ENCODE data around the gene FAM13A. TPM values are rescaled to one million over a fixed set of nuclear protein-coding genes. Genes with fewer than 3 reads are reported as not detected.
A peak's percentile ranks its signal among the peaks of the same experiment; 100 is the strongest.

FAM13A gene
- total and polyA plus RNA-seq, 2 experiments from 2014 or later, result 19.3 to 44.2 TPM

DNA sequence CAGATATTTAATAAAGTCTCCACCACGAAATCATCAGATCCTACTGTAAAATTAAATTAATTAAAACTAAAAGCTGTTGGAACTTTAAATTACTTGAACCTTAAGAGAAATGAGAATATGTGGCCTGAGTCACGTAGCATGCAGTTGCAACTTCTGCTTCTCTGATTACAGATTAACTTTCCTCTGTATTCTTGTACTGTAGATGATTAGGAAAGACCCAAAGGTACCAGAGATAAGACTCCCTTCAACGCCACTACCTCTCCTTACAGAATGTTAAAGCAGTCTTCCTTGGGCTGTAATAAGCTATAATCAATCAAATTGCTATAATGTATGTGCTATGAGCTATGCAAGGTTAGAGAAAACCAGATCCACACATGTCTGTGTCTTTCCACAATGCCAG lies 47.9 kb downstream of the FAM13A start:
- Histone ChIP-seq H3K4me2 (peak overlapping the region; percentile 49), H3K27me3 (no peaks in the 10 kb centered on the region), H3K36me3 (replicated peaks; ENCODE audit: insufficient read depth, low read depth) (no peaks in the 10 kb centered on the region), H3K9me2 (replicated peaks; ENCODE audit: insufficient read depth) (no peaks in the 10 kb centered on the region), H3K4me3 (no peak overlapping the region), H2AFZ (no peak overlapping the region), H3K27ac (peak overlapping the region; percentile 56), H3K79me2 (peaks cover 5% of the 10 kb centered on the region), H4K20me1 (ENCODE audit: insufficient read depth, poor library complexity, severe bottlenecking) (no peaks in the 10 kb centered on the region), H3K9me3 (ENCODE audit: low read depth) (no peaks in the 10 kb centered on the region), H3K4me1 (ENCODE audit: insufficient read depth) (peaks cover 6% of the 10 kb centered on the region)
- TF ChIP-seq EZH2phosphoT487 (IDR thresholded peaks at IDR 0.05; ENCODE audit: low read depth, severe bottlenecking, unreplicated experiment), result no peak
- no peak for TF ChIP-seq CTCF (IDR thresholded peaks at IDR 0.05; ENCODE audit: poor library complexity)
- no peak for TF ChIP-seq EZH2 (IDR thresholded peaks at IDR 0.05; ENCODE audit: borderline replicate concordance)
- no peak for DNase-seq (ENCODE audit: low spot score)
- WGBS (ENCODE audit: low lambda C conversion rate, missing lambda C conversion rate), result 73% methylated on average over 3 of the region's 3 CpGs

GRCh38 chr4:89008166-89008565 lies 48.8 kb downstream of the FAM13A start:
- no peak for DNase-seq (ENCODE audit: low spot score)
- Histone ChIP-seq H3K27me3 (no peaks in the 10 kb centered on the region), H3K4me3 (no peak overlapping the region), H3K9me3 (ENCODE audit: low read depth) (no peaks in the 10 kb centered on the region), H3K4me2 (peak overlapping the region; percentile 49), H3K79me2 (peaks cover 5% of the 10 kb centered on the region), H4K20me1 (ENCODE audit: insufficient read depth, poor library complexity, severe bottlenecking) (no peaks in the 10 kb centered on the region), H3K36me3 (replicated peaks; ENCODE audit: insufficient read depth, low read depth) (no peaks in the 10 kb centered on the region), H3K4me1 (ENCODE audit: insufficient read depth) (peaks cover 6% of the 10 kb centered on the region), H3K27ac (no peak overlapping the region), H2AFZ (no peak overlapping the region), H3K9me2 (replicated peaks; ENCODE audit: insufficient read depth) (no peaks in the 10 kb centered on the region)
- 97% methylated on average over 2 of the region's 2 CpGs for WGBS (ENCODE audit: low lambda C conversion rate, missing lambda C conversion rate)
- no peak for TF ChIP-seq EZH2phosphoT487 (IDR thresholded peaks at IDR 0.05; ENCODE audit: low read depth, severe bottlenecking, unreplicated experiment)
- no peak for TF ChIP-seq EZH2 (IDR thresholded peaks at IDR 0.05; ENCODE audit: borderline replicate concordance)
- TF ChIP-seq CTCF (IDR thresholded peaks at IDR 0.05; ENCODE audit: poor library complexity), result no peak

- no peak overlapping the region for H3K4me3 ChIP-seq
- H3K9me2 ChIP-seq (replicated peaks; ENCODE audit: insufficient read depth), result no peaks in the 10 kb centered on the region
- no peak overlapping the region for H2AFZ ChIP-seq
- H3K79me2 ChIP-seq, result peaks cover 5% of the 10 kb centered on the region
- no peak overlapping the region for H3K27ac ChIP-seq
- WGBS (ENCODE audit: low lambda C conversion rate, missing lambda C conversion rate), result 89% methylated on average over 6 of the region's 6 CpGs
- no peaks in the 10 kb centered on the region for H3K27me3 ChIP-seq
- no peaks in the 10 kb centered on the region for H3K9me3 ChIP-seq (ENCODE audit: low read depth)
- H3K4me2 ChIP-seq, result no peak overlapping the region
- no peak for TF ChIP-seq EZH2 (IDR thresholded peaks at IDR 0.05; ENCODE audit: borderline replicate concordance)
- TF ChIP-seq EZH2phosphoT487 (IDR thresholded peaks at IDR 0.05; ENCODE audit: low read depth, severe bottlenecking, unreplicated experiment), result no peak
- TF ChIP-seq CTCF (IDR thresholded peaks at IDR 0.05; ENCODE audit: poor library complexity), result no peak
- peaks cover 7% of the 10 kb centered on the region for H3K4me1 ChIP-seq (ENCODE audit: insufficient read depth)
- no peak for DNase-seq (ENCODE audit: low spot score)
- H4K20me1 ChIP-seq (ENCODE audit: insufficient read depth, poor library complexity, severe bottlenecking), result no peaks in the 10 kb centered on the region
- H3K36me3 ChIP-seq (replicated peaks; ENCODE audit: insufficient read depth, low read depth), result no peaks in the 10 kb centered on the region
These were observed 49.5 kb downstream of the FAM13A start for GRCh38 chr4:89007338-89007939.

Data from hepatocyte (in vitro differentiated cells).